Ovary (tissue), 3 donors: ENCODE data around the gene PDCD5.

Experiments
- CTCF ChIP-seq, 3 donors: fragments of 450-650 bp in 2 of 3; fragments of 200-600 bp in 1 of 3; IDR thresholded peaks; one replicate each; pipeline versions ENCODE4 v1.5.1 to v1.8.0; 2016 to 2022; ENCODE audit warnings: antibody characterized with exemption in 3 of 3, mild to moderate bottlenecking in 1 of 3
- POLR2A ChIP-seq: fragments of 450-650 bp; IDR thresholded peaks from one replicate; pipeline ENCODE4 v1.6.1; 2017; ENCODE audit warnings: antibody characterized with exemption, mild to moderate bottlenecking, moderate library complexity
- donor health status: DM: no; HTN: no; CAD: no.

DNA sequence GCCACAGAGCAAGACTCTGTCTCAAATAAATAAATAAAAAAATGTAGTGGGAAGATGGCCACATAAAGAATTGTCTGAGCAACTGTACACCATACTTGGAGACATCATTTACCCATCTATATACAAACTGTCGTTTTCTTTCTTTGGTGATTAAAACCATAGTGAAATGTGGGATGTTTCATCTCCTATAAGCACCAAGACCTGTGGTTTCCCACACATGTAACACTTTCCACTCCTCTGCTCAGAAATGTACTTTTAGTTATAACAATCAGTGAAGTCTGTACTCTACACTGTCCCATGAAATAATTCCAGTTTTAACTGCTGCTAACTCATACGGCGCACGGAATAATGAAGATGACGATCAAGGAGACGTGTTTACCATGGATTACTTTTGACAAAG is 18.3 kb downstream of the PDCD5 start:
- no peak for TF ChIP-seq CTCF (IDR thresholded peaks at IDR 0.05)
- no peak for TF ChIP-seq POLR2A
